KBM-7 (cell line): ENCODE data around the gene ASB4.
A peak's percentile ranks its signal among the peaks of the same experiment; 100 is the strongest.
"Not testable (repeated sequence)": the region's sequence is repeated elsewhere in the genome, so short reads cannot be mapped to it uniquely, and the experiment has no call there.

ENCODE experiments used
- DNase-seq: peaks from one replicate; pipeline ENCODE4 v3.0.0-alpha.2; 2015
- in situ Hi-C: fragments of 300-500 bp; cut with MboI; formaldehyde crosslinking; loops from 2 replicates; pipeline ENCODE4 v1.14.3; 2020; ENCODE audit warnings: low sequenced_read_pairs, low pct_unique_long_range_greater_than_20kb, mixed read lengths

The ASB4 gene, protein sequence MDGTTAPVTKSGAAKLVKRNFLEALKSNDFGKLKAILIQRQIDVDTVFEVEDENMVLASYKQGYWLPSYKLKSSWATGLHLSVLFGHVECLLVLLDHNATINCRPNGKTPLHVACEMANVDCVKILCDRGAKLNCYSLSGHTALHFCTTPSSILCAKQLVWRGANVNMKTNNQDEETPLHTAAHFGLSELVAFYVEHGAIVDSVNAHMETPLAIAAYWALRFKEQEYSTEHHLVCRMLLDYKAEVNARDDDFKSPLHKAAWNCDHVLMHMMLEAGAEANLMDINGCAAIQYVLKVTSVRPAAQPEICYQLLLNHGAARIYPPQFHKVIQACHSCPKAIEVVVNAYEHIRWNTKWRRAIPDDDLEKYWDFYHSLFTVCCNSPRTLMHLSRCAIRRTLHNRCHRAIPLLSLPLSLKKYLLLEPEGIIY

DNA sequence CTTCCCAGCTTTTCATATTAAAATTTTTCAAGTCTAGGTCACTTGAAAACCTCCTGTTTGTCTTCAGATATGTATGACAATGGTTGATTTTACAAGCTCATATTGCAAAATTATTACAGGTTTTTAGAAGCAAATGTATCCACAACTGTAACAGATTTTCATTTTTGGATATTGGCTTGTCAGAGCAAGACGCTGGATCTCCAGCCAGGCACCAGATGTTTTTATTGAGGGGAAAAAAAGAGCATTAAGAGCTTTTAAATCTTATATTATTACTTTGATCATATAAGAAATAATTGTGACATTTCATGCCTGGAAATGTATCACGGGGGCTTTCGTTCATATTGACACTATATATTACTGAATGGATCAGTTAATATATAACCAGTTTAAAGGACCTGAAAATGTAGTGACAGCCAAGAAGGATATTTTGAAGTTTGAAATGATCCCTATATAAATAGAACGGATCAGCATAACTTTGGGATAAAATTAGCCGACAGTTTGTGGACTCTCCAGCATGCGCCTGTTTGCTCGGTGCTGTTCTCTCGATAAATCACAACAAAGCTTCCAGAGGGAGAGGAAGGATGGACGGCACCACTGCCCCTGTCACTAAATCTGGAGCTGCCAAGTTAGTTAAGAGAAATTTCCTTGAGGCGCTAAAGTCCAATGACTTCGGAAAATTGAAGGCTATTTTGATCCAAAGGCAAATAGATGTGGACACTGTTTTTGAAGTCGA, at the start of gene ASB4:
ASB4 (plus strand) TSS at position 553 of the 733 bp plus-strand sequence; CDS start at position 582, 29 bp downstream.
- no peak for DNase-seq
- in situ Hi-C loops = no loop called here

DNA sequence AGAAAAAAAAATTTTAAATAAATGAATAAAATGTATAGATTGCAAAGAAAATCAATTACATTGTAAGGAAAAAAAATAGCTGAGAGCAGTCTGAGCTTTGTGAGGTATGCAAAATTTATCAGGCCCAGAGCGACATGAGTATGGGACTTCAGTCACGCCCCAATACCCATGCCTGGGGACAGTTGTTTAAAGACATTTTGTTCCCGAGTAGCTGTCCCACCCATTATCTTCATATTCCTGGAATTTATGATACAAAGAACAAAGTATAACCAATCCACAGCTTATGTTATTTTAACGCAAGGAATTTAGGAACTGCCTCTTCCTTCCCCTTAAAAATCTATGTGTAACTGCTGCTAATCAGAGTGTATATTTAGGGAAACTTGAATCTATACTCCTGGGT, 49.3 kb upstream of the ASB4 start:
- in situ Hi-C loops = no loop called here
- DNase-seq = no peak

DNA sequence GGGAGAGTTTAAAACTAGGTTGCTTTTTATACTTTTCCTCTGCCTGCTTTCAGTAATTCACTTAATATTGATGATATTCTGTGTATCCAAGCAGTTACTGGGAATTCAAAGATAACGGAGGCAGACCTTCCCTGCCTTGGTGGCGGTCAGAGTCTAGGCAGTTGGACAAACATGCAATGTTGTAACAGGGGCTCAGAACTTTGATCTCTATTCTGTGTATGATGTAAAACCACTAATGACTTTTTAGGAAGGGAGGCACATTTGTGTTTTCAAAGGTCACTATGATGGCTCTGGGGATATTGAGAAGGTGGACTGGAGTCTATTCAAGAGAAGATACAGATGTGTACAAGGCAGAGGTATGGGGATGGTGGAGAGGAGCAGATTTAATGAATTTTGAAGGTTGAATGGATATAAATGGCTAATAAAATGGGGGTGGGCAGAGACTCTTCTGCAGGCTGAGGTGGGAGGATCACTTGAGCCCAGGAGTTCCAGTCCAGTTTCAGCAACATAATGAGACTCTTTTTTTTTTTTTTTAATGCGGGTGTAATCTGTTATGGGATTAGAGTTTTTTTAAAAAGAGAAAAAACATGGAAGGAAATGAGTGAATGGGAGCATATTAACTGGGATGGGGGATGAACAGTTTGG, 45.2 kb upstream of the ASB4 start:
- no peak for DNase-seq
- in situ Hi-C loops = no loop called here

DNA sequence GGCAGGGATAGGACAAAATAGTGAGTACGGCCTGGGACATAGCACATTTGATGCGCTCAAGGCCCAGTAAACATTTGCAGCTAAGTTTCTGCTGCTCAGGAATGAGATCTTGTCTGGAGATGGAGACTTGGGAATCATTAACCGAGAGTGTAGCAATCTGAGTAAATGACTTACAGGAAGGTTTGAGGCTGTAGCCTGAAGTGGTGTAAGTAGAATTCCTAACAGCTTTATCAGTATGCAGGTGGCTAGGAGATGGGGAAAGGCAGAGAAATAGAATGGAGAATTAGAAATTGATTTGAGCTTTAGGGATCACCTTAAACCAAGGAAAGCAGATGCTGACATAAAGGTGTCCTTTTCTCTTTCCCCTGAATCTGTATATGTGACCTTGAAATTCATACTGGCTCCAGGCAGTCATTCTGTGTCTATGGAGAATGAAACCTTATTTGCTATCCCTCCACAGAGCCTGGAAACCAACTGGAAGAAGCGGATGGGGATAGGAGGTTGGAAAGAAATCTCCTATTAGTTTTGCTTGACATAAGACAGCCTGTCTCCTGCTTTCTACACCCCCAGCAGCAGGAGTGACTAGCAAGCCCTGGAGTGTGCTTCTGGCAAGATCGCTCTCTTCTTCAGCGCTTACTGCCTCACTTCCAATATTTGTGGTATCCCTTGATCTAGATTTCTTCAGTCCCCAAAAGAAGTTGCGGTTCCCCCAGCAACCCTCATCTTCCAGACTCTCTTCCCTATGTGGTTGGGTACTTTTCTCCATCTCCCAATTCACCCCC, 44.5 kb upstream of the ASB4 start:
- in situ Hi-C loops = no loop called here
- DNase-seq = no peak

DNA sequence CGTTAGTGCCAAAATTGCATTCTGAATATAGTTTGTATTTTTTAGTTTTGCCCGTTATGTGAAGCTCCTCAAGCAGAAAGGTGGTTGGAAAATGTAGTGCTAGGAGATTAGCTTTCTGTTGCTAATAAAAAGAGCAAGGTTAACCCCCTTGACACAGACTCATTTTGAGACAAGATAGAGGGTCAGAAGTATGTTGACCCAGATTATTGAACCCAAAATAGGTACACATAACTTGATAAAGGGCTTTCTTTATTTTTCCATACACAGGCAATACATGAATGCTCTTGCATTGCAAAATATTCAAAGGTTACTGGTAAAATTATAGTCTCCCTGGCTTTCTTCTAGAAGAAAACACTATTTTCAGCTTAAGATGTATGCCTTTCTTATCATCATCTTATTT, 40.9 kb upstream of the ASB4 start:
- no peak for DNase-seq
- in situ Hi-C loops = no loop called here

DNA sequence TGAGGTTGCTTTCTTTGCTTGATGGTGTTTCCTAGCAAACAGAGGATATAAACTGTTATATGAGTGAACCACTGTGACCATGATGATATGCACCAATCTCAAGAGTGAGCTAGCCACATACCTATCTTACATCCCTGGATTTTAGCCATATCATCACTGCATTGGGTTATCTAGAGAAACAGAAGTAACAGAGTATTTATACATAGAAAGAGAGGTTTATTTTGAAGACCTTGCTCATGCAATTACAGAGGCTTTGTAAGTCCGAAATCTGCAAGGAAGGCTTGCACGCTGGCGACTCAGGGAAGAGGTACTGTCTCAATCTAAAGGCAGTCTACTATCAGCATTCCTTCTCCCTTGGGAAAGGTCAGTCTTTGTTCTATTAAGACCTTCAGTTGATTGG, 39.1 kb upstream of the ASB4 start:
- in situ Hi-C loops = no loop called here
- DNase-seq = no peak

DNA sequence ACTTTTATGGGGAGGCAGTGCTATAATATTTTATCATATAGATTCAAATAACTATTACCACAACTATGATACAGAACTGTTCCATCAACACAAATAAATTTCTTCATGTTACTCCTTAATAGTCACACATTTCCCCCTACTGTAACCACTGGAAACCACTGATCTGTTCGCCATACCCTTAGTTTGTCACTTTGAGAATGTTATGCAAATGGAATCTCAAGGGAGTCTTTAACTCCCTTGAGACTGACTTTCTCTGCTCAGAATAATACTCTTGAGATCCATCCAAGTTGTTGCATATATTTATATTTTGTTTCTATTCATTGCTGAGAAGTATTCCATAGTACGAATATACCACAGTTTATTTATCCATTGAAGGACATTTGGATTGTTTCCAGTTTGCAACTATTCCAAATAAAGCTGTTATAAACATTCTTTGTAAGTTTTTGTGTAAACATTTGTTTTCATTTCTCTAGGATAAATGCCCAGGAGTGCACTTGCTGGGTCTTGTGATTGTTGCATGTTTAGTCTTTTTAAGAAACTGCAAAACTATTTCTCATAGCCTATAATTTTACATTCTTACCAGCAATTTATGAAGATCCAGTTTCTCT, 31.2 kb upstream of the ASB4 start:
- no peak for DNase-seq
- in situ Hi-C loops = no loop called here

DNA sequence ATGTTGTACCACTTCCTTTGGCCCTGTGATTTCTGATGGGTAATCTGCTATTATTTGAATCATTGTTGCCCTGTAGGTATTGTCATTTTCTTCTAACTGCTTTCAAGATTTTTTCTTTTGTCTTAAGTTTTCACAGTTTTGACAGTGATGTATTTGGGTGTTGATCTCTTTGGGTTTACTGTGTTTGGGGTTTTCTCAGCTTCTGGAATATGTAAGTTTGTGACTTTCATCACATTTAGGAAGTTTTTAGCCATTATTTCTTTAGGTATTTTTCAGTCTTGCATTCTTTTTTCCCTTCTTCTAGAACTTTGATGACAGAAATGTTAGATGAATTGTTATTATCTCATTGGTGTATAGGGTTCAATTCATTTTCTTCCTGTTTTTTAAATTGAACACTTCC, 27.8 kb upstream of the ASB4 start:
- no peak for DNase-seq
- in situ Hi-C loops = no loop called here

DNA sequence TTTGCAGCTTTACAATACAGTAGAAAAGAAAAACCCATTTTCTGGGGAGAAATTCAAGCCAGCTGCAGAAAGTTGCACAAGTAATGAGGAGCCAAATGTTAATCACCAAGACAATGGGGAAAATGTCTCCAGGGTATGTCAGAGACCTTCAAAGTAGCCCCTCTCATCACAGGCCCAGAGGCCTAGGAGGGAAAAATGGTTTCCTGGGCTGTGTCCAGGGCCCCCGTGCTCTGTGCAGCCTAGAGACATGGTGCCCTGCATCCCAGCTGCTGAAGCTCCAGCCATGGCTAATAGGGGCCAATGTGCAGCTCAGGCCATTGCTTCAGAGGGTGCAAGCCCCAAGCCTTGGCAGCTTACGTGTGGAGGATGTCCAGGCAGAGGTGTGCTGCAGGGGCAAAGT, 25.1 kb upstream of the ASB4 start:
- DNase-seq, in situ Hi-C loops: not testable (repeated sequence)

DNA sequence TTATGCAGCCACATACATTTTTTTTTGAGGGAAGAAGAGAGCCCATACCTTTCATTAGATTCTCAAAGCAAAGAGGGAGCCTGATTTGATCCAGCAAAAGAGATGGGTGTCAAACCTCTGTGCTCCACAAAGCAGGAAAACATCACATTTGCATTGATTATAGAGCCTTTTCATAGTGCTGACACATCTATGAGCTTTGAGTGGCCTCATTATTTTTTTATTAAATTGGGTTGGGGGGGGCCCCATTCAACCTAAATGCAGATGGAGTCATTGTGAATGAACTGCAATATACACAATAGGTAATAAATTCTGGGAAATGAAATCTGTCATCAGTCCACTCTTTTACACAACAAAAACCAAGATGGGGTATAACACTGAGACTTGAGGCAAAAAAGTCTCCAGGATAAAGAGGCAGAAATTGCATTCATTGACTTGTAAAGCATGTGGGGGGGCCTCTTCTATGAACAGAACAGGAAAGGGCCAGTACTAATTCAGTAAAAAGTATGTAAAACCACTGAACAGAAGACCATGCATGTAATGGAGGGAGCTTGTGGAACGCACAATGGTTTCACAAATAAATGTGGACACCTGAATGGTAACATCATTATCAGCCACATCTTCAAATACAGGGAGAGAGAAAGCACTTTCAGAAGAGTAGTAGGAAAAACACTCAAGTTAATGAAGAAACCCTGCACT, 17.7 kb upstream of the ASB4 start:
- in situ Hi-C loops = no loop called here
- DNase-seq = no peak

DNA sequence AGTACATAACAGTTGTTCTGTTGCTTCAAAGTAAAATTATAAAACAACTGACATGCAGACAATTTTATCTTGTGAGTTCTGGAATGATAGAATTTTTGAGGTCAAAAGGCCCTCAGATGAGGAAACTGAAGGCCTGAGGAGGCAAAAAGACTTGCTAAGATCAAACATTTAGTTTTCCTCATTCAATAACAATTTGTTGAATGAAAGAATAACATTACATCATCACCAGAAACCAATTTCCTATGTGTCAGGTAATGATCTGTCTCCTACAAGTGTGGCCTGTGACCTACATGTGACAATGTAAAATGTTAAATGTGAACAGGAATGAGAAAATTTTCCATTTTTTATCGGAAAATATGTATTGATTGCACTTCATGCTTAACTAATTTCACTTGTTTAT, 16.6 kb upstream of the ASB4 start:
- in situ Hi-C loops = no loop called here
- no peak for DNase-seq

DNA sequence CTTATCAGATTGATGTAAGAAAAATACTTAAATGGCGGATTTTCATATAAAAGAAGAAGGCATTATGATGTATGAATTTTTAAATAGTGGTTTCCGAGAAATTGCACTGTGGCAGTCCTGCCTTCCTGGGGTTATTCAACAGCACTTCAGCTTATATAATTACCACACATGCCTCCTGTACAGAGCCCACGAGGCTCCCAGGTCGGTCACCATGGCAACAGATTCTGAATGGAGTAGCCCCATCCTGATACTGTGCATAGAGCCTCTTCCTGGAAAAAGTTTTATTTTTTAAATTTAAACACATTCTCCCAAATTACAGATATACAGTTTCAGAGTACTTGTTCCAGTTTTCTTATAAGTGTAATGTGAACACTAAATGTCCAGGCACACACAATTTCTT, 15.9 kb upstream of the ASB4 start:
- in situ Hi-C loops = no loop called here
- peak; percentile 8 for DNase-seq

DNA sequence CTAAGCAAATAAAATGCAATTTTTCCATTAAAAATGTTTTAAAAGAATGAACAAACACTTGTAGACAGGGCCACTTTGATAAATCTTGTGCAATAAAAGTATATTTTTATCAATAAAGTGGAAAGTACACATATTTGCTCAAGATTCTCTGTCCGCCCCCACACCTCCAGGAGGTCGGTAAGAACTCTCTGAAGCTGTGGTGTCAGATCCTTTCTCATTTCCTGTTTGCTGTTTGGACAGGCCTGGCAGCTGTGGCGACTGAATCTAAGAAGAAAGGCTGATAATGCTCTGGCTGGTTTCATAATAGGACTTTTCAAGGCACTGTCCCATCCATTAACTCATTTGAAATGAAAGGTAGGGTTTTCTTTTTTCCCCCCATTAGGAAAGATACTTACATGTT, 15.3 kb upstream of the ASB4 start:
- in situ Hi-C loops = no loop called here
- peak; percentile 61 for DNase-seq

DNA sequence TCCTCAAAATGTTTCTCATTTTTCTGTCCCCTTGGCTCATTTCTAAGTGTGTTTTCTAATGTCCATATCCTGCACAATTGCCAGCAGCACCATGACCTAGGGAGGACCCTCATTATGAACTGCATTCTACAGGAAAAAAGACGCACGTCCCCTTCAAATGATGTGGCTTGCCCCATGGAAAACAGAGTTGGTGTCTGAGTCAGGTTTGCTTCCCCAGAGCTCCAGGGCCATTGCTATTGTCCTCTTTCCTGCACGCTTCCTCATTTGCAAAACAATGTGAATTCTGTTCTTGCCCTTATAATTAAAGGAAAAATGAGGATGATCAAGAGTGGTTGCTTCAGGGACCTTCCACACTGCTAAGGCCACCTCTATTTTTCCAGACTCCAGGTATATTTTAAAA, 14.7 kb upstream of the ASB4 start:
- in situ Hi-C loops = no loop called here
- peak; percentile 4 for DNase-seq

DNA sequence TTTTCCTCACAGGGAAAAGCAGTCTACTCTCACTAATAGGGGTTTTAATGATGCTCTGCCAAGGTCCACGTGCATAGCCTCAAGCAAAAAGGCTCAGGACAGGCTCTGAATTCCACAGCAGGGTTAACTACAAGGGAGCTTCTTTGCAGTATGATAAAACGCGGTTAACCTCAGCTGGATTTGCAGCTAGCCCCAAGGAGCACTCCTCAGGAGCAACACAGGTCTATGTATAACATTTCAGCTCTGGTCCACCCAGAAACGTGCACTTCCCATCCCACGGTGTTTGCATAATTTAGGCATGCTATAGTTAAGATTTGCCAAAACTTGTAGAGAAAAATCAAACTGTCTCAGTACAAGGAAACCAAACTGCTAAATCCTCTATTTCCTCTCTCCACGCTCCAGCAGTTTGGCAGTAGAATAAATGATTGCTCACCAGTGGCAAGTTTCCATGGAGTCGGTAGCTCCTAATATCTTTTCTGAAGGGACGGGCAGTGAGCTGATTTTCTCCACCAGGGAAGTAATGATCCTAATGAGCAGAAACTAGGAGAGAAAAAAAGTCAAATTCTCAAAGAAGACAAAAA, 13.1 kb upstream of the ASB4 start:
- in situ Hi-C loops = no loop called here
- DNase-seq = peak; percentile 10

DNA sequence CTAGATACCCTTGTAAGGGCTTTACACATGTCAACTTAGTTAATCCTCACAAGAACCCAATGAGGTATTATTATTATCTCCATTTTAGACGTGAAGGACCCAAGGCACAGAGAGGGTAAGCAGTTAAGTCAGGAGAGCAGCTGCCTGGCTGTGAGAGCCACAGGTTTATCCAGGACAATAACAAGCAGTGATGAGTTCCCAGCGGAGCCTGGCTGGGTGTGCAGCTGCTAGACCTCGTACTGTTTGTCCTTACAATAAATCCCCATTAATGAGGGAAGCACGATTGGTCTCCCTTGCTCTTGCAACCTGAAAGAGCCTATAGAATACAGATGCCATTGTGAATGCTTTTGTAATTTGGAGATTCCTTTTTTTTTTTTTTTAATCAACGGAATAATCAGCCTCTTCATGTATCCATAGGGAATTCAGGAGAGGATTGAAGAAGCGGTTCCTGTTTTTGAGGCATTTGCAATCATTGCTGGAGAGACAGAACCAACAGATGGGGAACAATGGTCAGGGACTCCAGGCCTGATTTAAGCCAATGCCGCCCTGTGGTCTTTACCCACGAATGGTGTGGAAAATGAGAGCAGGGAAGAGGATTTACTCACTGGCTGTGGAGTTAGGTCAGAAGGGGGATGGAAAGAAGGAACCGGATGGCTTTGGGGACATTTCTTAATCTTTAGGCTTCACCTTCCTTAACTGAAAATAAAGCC, 12.3 kb upstream of the ASB4 start:
- DNase-seq = no peak
- in situ Hi-C loops = no loop called here

DNA sequence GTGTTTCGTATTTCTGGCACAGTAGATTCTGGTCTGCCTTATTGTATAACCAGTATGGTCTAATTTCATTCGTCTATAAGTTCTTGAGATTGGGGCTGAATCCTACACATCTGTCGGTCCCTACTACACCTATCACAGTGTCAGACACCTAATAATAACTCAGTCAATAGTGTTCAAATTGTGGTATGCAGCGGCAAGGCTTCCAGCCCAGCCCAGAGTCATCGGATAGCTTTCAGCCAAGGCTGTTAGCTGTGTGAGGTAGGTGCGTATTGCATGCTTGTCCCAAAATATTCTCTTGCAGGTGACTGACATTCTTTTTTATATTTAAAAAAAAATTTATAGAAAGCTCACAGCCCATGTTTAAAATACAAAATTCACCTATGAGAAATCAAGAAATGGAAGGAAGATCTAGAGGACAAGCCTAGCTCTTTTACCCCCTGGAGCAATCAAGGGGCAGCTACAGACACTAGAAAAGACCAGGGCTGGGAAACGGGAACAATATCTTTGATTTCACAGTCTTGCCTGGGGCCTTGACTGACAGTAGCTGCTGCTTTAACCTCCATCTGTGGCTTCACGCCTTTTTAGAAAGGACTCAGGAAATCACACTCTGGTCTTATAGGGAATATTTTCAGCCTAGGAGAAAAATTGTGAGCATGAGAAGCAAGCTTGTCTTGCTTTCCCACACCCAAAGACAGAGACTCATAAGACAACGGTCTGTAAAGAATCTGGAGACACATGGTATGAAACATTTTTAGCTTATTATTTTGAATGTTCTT, 9.5 kb upstream of the ASB4 start:
- in situ Hi-C loops = no loop called here
- DNase-seq = no peak
